ENCODE data around the gene NKPD1. TPM values are rescaled to one million over a fixed set of nuclear protein-coding genes. Genes with fewer than 3 reads are reported as not detected.

Gene NKPD1
- total RNA-seq, 2 donors from 2014 or later: 3.6 to 4.1 TPM

- Histone ChIP-seq H3K27me3 (replicated peaks; ENCODE audit: insufficient read depth) (peaks cover 2% of the 10 kb centered on the region), H3K4me1 (replicated peaks) (no peaks in the 10 kb centered on the region), H3K27ac (no peak overlapping the region), H3K36me3 (peaks cover 0 to 13% of the 10 kb centered on the region in 2 donors), H3K9me3 (no peaks in the 10 kb centered on the region), H3K4me3 (no peak overlapping the region)
- DNase-seq (ENCODE audit: low spot score): no peak
- 79% methylated on average over 17 of the region's 18 CpGs for WGBS
- TF ChIP-seq POLR2AphosphoS5 (IDR thresholded peaks at IDR 0.05): no peak
- TF ChIP-seq POLR2A (IDR thresholded peaks at IDR 0.05): no peak
- TF ChIP-seq CTCF (IDR thresholded peaks at IDR 0.05): no peak
- intact Hi-C loops (cut with DNase I): no loop called here
Measured at GRCh38 chr19:45146741-45147205, 14.0 kb downstream of the NKPD1 start.

GRCh38 chr19:45146251-45146650 lies 14.5 kb downstream of the NKPD1 start:
- intact Hi-C loops (cut with DNase I): no loop called here
- H3K27me3 ChIP-seq (replicated peaks; ENCODE audit: insufficient read depth): no peaks in the 10 kb centered on the region
- TF ChIP-seq POLR2AphosphoS5 (IDR thresholded peaks at IDR 0.05) (no peak), CTCF (IDR thresholded peaks at IDR 0.05) (no peak), POLR2A (IDR thresholded peaks at IDR 0.05) (no peak)
- H3K36me3 ChIP-seq: peaks cover 0 to 13% of the 10 kb centered on the region in 2 donors
- 78% methylated on average over 13 of the region's 13 CpGs for WGBS
- no peaks in the 10 kb centered on the region for H3K4me1 ChIP-seq (replicated peaks)
- H3K9me3 ChIP-seq: no peaks in the 10 kb centered on the region
- DNase-seq (ENCODE audit: low spot score): no peak
- no peak overlapping the region for H3K27ac ChIP-seq
- no peak overlapping the region for H3K4me3 ChIP-seq

- WGBS: 92% methylated on average over 44 of the region's 54 CpGs
- Histone ChIP-seq H3K4me1 (replicated peaks) (no peaks in the 10 kb centered on the region), H3K27ac (no peak overlapping the region), H3K4me3 (no peak overlapping the region), H3K27me3 (replicated peaks; ENCODE audit: insufficient read depth) (no peaks in the 10 kb centered on the region), H3K36me3 (peaks cover 0 to 13% of the 10 kb centered on the region in 2 donors), H3K9me3 (no peaks in the 10 kb centered on the region)
- intact Hi-C loops (cut with DNase I): no loop called here
- no peak for DNase-seq (ENCODE audit: low spot score)
- no peak for TF ChIP-seq POLR2A (IDR thresholded peaks at IDR 0.05)
- TF ChIP-seq CTCF (IDR thresholded peaks at IDR 0.05): no peak
- no peak for TF ChIP-seq POLR2AphosphoS5 (IDR thresholded peaks at IDR 0.05)
Measured at GRCh38 chr19:45145270-45146189, 15.3 kb downstream of the NKPD1 start.

- no peaks in the 10 kb centered on the region for H3K4me1 ChIP-seq (replicated peaks)
- no peaks in the 10 kb centered on the region for H3K27me3 ChIP-seq (replicated peaks; ENCODE audit: insufficient read depth)
- TF ChIP-seq POLR2AphosphoS5 (IDR thresholded peaks at IDR 0.05) (no peak), CTCF (IDR thresholded peaks at IDR 0.05) (no peak), POLR2A (IDR thresholded peaks at IDR 0.05) (no peak)
- no peak overlapping the region for H3K4me3 ChIP-seq
- H3K9me3 ChIP-seq: no peaks in the 10 kb centered on the region
- H3K36me3 ChIP-seq: peaks cover 0 to 13% of the 10 kb centered on the region in 2 donors
- H3K27ac ChIP-seq: no peak overlapping the region
- WGBS: 94% methylated on average over 53 of the region's 53 CpGs
- no peak for DNase-seq (ENCODE audit: low spot score)
- intact Hi-C loops (cut with DNase I): no loop called here
Measured at GRCh38 chr19:45144431-45145269, 16.1 kb downstream of the NKPD1 start.

All from prostate gland (tissue), 2 donors.